Esophagus mucosa (tissue), 1 donor: ENCODE results near the gene TMEM51. TPM values are rescaled to one million over a fixed set of nuclear protein-coding genes. Genes with fewer than 3 reads are reported as not detected.
A peak's percentile ranks its signal among the peaks of the same experiment; 100 is the strongest.

Source experiments
- ATAC-seq: fragments of 200-7000 bp; cut with Tn5 transposase; one replicate; pipeline ENCODE4 v1.9.1; 2020
- total RNA-seq: library from RNA; stranded (reverse); gene quantifications from one replicate; pipeline ENCODE4 v1.2.4, GENCODE V29; 2023
- donor health status: DM: yes; HTN: yes; CAD: no.

TMEM51 gene
- total RNA-seq, 1 donor from 2014 or later = 22.5 TPM

DNA sequence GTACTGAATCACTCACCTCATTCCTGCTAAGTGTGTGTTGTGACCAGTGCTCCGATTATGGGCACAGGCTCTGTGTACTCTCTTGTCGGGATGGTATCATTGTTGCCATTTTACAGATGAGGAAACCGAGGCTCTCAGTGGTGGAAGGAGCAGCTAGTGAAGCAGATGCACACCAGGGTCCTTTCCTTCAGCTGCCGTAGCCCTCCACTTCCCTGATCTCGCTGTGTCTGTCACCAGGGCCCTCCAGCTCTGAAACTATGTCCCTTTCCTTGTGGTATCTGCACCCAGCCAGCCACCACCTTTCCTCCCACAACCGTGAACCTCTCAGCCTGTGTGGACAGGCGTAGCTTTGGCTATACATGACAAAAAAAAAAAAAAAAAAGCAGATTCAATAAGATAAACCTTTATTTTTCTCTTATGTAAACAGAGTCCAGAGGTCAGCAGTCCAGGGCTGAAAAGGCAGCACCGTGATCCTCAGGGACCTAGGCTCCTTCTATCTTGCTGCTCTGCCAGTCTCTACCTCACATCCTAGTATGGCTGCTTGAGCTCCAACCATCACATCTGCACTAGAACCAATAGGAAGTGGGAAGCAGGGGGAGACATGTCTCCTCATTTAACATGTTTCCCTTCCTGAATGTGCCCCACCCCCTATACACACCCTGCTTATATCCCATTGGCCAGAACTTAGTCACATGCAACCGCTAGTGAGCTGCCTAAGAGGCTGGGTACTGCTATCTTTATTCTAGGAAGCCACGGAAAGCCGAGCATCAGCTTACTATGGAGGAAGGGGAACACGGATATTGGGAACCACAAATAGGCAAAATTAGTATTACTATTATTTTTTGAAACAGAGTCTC lies 44.3 kb downstream of the TMEM51 start:
- no peak for ATAC-seq

- ATAC-seq = no peak
Measured at GRCh38 chr1:15198684-15199083, 45.1 kb downstream of the TMEM51 start.

DNA sequence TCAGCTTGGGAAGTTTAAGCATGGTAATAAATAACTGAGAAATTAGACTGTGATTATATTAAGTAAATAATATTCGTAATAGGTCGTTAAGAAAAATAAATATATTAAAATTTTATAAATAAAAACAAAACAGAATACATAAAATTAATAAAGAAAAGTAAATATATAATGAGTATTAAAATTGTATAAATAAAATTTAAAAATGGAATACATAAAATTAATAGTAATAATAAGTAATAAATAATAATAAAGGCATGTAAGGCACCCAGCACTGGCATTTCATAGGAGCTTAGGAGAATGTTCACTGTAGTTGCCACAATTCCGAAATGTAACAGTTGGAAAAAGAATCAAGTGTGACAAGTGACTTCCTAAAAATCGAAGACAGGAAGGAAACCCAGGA lies 47.7 kb downstream of the TMEM51 start:
- no peak for ATAC-seq

- ATAC-seq = no peak
Measured at GRCh38 chr1:15201849-15202551, 48.5 kb downstream of the TMEM51 start.

DNA sequence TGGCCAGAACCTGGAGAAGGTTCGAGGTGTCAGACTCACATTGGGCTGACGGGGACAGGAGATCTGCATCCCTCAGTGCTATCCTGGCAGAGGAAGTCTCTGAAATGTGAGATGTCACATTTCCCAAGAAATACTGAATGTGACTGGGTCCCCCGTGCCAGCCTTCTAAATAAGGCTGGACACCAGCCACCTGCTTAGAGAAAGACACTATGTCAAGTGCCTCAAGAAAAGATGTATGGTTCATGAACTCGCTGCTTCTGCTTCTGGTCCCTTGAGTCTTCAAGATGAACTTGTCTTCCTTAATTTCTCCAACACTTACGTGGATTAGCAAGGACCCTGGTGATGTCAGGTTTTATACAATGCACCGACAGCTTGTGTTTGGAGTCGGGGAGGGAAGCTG lies 51.4 kb downstream of the TMEM51 start:
- ATAC-seq = no peak

- ATAC-seq = no peak
Measured at GRCh38 chr1:15205586-15206346, 52.2 kb downstream of the TMEM51 start.

DNA sequence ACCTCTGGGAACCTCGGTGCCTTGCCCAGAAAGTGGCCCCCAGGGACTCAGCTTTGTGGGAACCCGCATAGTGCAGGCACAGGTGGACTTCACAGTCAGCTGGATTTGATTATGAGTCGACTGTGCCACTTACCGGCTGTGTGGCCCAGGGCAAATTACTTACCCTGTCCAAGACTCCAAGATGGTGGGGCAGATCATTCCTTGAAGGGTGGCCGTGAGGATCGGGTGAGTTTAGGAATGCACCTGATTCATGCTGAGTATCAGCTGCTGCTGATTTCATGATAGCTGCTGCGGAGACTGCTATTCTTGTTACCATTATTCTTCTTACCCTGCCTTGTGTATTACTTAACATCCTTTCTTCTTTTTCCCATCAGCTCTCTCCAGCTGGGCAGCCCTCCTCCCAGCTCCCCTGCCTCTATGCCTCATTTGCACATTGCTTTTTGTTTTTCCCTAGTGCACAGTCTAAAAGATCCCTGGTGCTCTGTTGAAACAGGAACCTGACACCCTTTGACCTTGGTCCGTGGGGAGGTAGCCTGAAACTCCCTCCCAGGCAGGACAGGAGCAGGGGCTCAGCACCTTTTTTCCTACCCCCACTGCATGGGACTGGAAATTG lies 53.0 kb downstream of the TMEM51 start:
- ATAC-seq = peak; percentile 37

GRCh38 chr1:15207031-15207828 lies 53.7 kb downstream of the TMEM51 start:
- no peak for ATAC-seq

- peak; percentile 74 for ATAC-seq
Measured at GRCh38 chr1:15207829-15208429, 54.4 kb downstream of the TMEM51 start.

GRCh38 chr1:15210651-15211375 lies 57.3 kb downstream of the TMEM51 start:
- no peak for ATAC-seq

GRCh38 chr1:15211424-15211823 lies 57.9 kb downstream of the TMEM51 start:
- no peak for ATAC-seq

DNA sequence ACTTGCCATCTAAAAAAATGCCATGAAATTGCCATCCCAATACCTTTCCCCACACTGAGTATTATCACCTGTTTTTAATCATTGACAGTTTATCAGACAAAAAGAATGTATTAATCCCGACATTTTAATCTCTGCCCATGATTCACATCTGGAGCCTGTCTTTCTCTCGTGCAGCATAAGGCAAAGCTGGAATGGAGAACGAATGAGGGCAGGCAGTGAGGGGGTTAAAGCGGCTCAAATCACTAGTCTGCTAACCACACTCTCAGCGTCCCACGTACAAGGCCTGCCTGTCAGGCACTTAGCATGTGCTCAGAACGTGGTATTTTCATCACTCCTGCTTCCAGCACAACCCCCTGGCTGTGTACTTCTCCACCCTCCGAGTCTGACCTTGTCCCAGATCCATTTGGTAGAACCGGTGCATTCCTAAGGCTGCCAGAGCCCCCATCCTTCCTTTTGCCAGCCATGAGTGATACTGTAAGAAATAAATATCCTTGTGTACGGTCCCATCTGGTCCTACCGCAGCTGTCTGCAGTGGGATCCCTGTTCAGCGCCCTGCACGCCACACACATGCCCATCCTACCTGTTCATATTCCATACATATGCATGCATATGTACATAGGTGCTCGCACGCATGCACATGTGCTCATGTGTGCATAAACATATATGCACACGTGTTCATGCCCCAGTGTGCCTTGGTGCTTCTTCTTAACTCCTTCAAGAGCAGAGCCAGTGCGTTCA lies 58.8 kb downstream of the TMEM51 start:
- no peak for ATAC-seq

GRCh38 chr1:15212954-15213291 lies 59.4 kb downstream of the TMEM51 start:
- ATAC-seq = no peak

GRCh38 chr1:15213341-15213821 lies 59.8 kb downstream of the TMEM51 start:
- no peak for ATAC-seq

GRCh38 chr1:15214527-15214926 lies 61.0 kb downstream of the TMEM51 start:
- no peak for ATAC-seq

GRCh38 chr1:15215116-15215515 lies 61.6 kb downstream of the TMEM51 start:
- ATAC-seq = peak; percentile 74

- ATAC-seq = no peak
Measured at GRCh38 chr1:15217654-15218053, 64.1 kb downstream of the TMEM51 start.

GRCh38 chr1:15218287-15219279 lies 65.0 kb downstream of the TMEM51 start:
- ATAC-seq = peak; percentile 49
